ENCODE data around the gene KNCN.

The KNCN gene

DNA sequence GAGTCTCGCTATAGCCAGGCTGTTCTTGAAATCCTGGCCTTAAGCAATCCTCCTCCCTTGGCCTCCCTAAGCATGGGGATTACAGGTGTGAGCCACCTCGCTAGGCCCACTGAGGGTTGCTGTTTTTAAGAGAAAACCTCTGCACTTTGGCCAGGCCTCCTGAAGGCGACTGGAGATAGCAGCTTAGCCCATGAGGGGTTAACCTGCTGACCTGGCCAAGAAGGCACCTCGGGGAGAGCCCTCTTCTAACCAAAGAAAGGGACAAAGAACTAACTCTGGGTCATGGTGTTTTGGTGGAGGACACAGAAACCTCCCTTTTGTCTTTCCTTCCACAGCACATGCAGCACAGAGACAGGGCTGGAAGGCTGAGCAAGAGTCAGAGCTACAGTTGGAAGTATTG lies 17.7 kb upstream of the KNCN start:
- DNase-seq (ENCODE audit: low read depth in 3 of 3), result no peak

DNA sequence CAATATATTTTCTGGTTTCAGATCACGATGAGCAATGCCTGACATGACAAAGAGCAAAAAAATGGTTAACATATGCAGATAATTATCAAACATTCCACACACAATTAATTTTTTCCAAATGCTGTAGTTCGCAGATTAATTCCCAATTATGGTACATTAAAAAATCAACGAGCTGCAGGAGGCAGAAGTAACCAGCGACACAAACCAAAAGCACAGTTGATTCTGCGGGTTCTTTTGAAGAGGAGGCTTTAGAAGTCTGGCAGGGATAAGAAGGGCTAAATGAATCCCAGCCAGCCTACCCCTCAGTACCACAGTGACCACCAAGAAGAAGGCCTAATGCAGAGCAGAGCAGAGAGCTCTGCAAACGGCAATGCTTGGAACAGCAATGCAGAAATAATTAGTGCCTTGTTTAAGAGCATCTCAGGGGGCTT lies 17.0 kb upstream of the KNCN start:
- no peak for DNase-seq (ENCODE audit: low read depth in 3 of 3)

DNA sequence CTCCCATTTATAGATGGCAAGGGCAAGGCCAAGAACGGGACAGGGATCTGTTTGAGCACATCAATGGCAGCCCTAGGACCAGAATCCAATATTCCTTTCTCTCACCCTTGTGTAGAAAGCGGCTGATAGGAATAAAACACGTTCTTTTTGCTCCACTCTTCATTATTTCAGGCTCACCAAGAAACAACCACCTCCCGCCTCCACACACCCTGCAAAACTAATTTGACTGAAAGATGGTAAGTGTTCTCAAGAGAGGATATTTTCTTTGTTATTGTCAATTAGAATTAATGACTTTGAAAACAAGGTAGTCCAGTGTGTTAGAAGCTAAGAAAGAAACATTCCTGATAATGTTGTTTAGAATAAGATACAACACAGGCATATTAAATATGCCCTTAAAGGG lies 11.9 kb upstream of the KNCN start:
- no peak for DNase-seq (ENCODE audit: low read depth in 3 of 3)

DNA sequence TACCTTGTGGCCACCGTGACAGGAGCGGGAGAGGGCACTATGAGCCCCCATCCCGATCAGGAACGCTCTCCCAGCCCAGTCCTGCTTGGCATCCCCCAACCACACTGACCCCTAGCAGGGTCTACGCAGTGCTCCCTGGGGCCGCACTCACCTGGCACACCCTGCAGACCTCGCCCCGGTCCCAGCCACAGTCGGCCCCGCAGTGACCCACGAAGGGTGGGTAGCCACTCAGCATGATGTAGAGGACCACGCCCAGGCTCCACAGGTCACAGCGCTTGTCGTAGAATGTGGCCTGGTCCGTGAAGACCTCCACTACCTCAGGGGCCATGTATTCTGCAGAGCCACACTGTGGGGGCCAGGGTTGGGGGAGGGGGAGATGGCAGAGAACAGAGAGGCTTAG lies 11.1 kb upstream of the KNCN start:
- no peak for DNase-seq (ENCODE audit: low read depth in 3 of 3)

DNA sequence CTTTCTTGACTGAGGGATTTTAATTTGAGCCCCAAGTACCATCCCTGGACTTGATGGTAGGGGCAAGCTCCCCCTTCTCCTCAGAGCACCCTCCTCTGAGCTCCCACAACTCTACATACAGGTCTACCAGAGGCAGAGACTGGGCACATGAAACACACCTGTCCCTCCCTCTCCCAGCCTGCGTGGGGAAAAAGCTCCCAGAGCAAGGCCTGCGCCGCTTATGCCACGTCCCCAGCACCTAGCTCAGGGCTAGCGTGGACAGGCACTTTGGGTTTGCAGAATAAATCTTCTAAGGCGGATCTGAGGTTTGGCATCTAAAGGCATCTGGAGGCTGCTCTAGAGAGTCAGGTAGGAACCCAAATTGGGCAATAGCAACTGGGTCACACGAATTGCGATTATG lies 7.5 kb upstream of the KNCN start:
- no peak for DNase-seq (ENCODE audit: low read depth in 3 of 3)

DNA sequence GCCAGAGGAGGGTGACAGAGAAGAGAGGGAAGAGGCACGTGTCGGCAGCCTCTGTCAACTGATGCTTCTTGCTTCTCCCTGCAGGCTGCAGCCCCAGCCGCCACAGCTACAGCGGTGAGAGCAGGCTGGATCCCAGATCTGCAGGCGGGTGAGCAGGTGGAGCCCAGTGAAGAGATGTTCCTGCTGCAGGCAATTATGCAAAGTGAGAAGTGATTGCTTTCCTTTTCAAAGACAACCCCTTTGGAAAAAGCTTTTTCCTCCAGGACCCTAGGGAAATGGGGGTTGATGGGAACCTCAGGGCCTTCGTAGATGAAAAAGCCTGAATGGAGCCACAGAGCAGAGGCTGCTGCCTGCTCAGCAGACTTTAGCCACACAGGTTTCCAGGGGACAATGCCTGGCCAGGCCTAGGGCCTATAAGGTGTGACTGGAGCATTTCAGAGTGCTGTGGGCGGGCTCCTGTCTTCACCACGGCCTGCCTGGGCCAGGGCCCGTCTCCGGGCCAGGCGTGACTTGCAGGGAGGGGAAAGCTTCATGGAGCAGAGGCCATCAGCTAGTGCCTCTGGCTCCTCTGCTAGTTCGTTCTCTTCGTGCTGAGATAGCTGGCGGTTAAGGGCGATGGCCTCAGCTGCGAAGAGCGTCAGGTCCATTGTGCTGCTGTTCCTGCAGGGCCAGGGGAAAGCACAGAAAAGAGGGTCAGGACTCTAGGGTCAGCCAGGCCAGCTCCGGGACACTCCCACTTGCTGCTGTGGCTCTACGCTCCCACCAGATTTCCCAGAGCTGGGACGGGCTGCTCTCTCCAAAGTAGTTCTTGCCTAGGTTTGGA lies 6.9 kb upstream of the KNCN start:
- no peak for DNase-seq (ENCODE audit: low read depth in 3 of 3)

DNA sequence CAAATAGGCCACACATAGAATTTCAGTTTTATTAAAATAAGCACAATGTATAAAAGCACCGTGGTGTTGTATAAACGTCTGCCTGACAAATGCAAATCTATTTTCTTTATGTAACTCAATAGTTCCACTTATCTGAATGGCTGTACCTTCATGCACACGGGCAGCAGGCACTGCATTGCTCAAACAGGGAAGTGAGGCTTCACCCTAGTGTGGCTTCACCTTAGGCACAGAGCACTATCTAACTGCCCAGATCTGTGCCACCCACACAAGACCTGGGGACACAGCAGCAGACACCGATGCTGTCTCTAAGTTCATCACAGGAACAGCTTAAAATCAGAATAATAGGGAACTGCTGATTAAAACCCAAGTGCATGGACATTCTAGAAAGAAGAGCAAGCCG lies 6.0 kb upstream of the KNCN start:
- no peak for DNase-seq (ENCODE audit: low read depth in 3 of 3)

DNA sequence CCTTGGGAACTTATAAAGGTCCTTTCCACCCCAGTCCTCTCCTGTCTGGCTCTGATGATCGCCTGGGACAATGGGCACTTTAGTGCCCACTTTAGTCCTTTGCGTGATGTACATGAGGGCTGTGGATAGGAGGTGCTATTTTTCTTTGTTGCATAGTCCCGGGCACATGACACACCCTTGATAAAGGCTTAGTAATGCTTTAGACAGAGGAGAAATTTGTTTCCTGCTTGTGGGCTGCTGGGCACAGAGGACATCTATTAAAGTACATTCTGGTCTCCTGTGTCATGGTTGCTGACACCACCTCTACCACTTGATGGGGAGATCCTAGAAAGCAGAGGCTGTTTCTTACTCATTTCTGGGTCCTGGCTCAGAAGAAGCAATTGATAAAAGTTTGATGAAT lies 5.4 kb upstream of the KNCN start:
- DNase-seq (ENCODE audit: low read depth in 3 of 3), result no peak

DNA sequence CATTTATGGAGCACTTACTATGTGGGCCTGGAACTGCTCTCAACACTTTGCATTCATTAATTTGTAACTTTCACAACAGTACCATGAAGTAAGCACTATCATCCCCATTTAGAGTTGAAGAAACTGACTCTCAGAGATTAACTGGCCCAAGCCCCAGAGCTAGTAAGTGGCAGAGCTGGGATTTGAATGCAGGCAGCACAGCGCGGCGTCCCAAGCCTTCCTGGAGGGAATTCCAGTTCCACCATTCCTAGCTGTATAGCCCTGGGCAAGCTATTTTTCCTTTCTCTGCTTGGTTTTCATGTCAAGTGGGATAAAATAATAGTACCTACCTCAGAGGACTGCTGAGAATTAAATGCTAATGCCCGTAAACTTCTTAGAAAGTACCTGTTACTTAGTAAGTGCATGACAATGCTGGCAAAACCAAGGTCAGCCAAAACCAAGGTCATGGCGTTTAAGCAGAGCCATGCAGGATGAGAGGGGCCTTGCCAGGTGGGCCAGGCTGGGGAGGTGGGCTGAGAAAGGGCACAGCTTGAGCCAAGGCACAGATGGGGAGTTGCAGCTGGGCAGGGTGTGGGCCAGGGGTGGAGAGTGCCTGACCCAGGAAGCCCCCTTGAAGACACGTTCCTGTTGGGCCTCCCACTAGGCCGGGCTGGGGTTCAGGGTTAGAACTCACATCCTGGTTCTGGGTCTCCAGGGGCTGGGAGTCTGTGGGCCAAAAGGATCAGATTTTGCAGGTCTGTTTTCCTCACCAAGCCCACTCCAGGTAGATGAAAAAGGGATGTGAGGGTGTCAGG lies 4.6 kb upstream of the KNCN start:
- DNase-seq (ENCODE audit: low read depth in 3 of 3), result no peak

DNA sequence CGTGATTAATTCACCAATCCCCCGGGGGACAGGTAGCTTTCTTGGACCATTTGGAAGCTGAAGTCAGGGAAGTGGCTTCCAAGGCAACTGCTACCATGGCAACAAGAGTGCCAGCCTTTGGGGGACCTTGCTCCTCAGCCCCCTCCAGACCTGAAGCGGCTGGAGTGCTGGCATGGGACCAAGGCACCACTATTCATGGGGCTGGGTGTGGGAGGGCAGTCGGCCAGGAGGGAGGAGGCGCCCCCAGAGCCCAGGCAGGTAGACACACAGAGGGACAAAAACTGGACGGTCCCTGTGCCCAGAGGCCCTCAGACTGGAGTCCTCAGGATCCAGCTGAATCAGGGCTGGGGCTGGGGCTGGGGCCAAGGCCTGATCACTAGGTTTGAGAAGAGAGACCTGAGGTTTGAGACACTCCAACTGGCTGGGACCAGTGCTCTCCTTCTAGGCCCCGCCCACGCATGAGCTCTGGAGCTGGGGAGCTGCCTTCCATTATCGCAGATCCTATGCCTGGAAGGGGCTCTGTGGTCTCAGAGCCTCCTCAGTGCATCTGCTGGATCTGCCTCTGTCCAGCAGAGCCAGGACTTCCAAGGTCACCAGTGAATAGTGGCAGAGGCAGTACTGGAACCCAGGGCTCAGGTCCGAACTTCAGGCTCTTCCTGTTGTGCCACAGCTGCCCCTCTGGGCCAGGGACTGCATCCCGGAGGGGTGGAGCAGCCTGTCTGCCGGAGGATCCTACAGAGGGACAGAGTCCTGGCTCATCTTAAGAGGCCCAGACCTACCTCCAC lies 3.3 kb upstream of the KNCN start:
- DNase-seq (ENCODE audit: low read depth in 3 of 3), result no peak

DNA sequence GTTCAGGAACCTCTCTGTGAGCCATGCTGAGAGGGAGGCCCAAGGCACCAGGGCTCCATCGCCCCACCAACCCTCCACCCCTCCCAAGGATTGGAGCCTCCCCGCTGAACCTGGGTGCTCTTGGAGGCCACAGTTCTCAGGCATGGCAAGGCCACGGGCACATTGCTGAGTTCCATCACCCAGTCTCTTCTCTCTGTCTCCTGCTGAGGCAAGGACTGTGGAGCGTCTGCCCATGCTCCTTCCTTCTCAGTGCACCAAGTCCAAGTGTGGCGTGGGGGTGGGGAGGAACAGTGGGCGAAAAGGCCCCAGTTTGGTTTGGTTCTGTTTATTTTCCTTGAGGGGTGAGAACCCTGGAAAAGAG lies 2.8 kb upstream of the KNCN start:
- DNase-seq (ENCODE audit: low read depth in 3 of 3), result no peak

DNA sequence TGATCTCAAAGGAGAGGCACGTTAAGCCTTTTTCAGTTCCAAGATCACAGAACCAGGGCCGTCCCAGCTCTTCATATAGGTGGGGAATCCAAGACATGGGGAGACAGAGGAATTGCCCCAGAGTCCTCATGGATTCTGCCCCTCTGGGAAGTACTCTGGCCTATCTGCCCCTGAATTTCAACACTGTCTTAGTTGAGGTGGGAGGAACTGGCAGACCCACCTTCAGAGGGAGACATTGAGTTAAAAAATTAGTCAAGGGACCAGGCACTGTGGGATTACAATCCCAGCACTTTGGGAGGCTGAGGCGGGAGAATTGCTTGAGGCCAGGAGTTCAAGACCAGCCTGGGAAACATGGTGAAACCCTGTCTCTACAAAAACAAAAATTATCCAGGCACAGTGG lies 2.1 kb upstream of the KNCN start:
- DNase-seq (ENCODE audit: low read depth in 3 of 3), result no peak

DNA sequence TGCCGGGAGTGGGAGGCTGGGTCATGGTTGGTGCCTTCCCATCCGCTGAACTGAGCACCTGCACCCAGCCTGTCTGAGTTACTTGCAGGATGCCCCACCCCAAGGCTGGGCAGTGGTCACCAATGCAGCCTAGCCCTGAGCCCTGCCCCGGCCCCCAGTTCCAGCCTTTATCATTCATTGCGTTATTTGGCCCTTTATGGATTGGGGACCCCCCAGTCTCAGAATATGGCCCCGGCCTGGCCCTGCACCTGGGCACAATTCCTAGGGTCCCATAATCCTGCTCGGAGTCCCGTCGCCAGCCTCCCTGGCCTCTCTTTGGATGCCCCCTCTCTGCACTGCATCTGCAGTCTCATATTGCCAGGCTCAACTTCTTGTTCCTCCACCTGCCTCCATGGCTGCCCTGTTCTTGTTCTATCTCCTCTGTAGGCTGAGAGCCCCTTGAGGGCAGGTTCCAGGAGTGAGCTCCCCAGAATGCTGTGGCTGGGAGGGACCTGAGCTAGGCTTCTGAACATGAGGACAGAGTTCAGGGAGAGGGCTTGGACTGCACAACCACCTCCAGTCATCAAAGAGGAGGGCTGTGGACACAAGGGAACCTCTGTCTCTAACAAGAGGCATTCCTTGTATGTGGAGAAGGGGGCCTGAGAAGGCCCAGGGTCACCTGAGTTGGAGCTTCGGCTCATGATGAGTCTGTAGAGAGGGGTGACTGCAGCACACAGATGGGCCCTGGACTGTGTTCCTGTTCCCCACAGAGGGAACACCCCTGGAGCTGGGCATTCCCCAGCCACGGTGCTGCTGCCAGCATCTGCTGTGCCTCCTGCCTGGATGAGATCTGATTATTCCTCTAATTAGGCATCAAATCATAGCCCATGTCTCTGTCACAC lies 1.1 kb upstream of the KNCN start:
- no peak for DNase-seq (ENCODE audit: low read depth in 3 of 3)

DNA sequence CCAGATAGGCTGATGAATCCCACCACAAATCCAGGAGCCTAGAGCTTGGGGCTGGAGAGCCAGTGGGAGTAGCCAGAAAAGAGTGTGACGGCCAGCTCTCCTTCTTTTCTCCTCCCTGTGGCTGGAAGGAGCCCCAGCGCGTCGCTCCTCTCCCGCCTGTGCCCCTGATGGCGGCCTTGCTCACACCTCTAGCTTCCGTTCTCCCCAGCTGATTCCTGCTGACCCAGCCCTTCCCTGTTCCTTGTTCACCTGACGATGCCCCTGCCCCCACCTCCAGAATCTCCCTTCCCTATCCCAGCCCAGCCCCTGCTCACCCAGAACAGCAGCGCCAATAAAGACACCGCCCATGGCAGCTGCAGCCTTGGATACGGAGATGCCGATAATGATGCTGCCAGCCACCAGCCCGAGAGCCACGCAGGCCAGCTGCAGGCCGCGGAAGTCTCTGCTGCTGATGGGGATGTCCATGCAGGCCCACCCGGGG lies 656 bp downstream of the KNCN start:
- no peak for DNase-seq (ENCODE audit: low read depth in 3 of 3)

DNA sequence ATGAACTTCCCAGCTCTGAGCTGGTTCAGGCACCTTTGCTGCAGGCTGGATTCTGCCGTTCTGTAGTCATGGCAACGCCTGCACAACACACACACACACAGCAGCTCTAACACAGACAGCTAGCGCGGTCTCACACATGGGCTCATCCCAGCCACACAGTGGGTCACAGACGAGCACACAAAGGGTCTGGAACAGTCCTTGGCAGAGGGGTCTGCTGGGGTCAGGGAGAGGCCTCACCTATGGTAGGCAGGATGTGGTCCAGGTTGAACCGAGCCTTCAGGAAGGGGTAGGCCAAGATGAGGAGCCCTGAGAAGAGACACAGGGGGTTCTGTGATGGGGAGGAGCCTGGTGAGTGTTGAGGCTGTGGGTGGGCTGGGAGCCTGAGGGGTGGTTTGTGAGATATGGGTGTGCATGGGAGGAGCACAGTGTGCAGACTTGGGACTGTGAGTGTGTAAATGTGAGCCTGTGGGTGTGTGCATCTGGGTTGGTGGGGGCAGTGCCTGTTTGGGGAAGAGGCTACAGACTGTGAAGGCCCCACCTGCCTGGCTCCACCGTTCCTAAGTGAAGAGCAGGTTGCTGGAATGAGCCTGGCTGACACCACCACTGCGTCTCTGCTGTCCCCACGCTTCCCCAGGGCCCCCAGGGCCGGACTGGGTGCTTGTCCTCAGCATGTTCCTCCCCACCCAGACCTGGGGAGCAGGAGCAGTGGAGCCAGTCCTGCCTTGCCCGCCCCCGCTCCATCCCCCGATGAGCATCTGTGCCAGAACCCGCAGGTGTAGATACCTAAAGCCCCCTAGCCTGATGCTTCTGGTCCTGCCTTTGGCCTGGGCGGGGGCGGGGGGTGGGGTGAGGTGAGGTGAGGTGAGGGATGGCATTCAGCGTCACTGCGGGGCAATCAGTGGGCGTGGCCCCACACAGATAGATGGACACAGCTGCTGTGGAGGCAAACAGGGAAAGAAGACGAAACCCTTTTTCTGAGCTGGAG lies 1.5 kb downstream of the KNCN start:
- no peak for DNase-seq (ENCODE audit: low read depth in 3 of 3)

DNA sequence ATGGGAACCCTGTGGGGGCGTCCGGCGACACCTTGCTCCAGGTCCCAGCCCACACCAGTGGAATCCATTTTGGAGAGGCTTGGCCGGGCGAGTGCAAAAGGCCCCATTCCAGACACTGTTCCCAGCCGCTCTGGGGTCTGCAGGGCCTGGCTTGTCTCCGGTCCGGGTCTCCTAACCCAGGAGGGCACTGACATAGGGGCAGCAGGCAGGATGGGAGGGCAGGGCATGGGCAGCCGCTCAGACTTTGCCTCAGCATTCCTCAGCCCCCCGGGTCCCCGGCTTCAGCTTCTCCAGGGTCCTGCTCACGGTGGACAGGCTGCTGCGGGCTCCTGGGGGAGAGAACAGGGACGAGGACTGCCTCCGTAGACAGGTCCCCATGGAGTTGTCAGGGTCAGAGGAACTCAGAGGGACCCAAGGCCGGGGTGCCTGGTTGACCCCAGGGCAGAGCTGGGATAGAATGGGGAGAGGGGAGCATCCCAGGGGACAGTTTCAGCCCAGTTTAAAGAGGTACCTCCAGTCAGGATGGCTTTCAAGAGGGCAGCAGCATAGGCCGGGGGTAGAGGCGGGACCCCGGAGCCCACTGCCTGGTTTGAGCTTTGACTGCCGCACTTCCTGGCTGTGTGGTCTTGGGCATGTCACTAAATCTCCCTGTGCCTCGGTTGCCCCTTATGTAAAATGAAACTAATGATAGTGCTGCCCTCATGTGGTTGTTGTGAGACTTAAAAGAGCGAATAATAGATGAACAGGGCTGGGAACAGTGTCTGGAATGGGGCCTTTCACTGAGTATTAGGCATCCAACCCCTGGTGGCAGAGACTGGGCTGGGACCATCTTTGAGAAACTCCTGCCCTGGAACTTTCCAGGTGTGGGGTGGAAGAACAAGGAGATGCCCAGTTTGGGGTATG lies 3.7 kb downstream of the KNCN start:
- no peak for DNase-seq (ENCODE audit: low read depth in 3 of 3)

DNA sequence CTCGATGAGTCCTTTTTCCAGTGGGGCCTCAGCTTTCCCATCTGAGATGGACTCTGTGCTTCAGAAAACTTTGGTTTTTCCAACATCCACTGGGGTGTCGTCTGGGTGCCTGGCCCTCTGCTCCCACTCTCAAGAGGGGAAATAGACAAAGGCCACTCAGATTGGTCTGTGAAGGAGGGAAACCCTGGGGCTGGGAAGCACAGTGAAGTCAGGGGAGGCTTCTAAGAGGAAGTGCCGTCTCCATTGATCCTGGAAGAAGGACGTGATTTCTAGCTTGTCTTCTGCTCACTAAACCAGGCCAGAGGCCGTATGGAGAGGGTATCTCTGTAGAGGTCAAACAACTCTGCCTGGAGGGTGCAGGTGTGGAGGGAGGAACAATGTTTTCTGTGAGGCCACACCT lies 5.2 kb downstream of the KNCN start:
- no peak for DNase-seq (ENCODE audit: low read depth in 3 of 3)

DNA sequence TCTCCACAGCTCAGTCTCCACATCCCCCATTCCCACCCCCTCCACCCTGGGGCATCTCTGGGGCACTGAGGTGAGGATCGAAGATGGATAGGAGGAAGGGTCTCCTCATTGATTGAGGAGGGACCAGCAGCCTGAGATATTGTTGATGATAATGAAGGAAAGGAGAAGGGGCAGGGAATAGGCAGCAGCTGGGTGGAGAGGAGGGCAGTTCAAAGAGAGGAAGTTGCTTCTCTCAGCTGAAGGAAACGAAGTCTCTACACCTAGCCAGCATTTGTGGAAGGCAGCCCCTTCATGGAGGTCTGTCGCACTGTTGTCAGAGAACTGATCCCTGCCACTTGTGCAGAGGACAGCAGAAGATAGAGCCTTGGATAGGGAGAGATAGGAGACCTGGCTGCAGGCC lies 5.7 kb downstream of the KNCN start:
- DNase-seq (ENCODE audit: low read depth in 3 of 3), result no peak

DNA sequence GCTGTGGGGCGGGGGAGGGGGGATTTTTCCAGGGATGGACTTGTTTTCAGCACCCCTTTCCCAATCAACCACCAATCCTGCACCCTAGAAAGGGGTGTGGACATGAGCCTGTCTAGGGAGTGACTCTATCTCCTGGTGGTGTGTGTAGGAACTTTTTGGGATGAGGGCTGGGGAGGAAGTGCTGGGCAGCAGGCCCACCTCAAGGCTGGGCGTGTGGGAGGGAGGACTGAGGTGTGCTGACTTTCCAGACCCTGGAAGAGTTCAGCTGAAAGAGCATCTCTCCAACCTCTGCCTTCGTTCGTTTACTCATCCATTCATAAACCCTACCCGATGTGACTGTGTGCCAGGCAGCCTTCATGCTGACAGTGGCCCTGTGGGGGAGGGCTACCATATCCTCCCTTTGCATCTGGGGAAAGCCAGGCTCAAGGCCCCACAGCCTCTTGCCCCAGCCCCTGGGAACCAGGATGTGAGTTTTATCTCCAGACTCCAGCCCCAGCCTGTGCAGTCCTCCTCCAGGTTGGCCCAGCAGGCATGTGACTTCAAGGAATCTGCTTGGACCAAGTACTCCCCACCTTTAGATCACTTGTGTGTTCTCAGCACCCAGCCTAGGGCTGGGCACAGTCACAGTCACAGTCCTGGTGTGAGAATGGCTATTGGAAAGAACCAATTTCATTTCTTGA lies 6.7 kb downstream of the KNCN start:
- no peak for DNase-seq (ENCODE audit: low read depth in 3 of 3)

Measured in stimulated activated CD4-positive, alpha-beta T cell treated with anti-CD3 and anti-CD28 coated beads, TNF-alpha, amount 100 ng/mL, for 24 hours (primary cell).